Smooth muscle cell of the pulmonary artery (primary cell): ENCODE data around the gene ACOXL. TPM values are rescaled to one million over a fixed set of nuclear protein-coding genes. Genes with fewer than 3 reads are reported as not detected.

Experiments
- total RNA-seq: library from RNA; depleted of rRNA; stranded (reverse); fragments of >200 nt; gene quantifications from 2 replicates; pipeline ENCODE4 v1.2.3, GENCODE V29; 2014

The ACOXL gene
- total RNA-seq: not detected in 2 replicates

DNA sequence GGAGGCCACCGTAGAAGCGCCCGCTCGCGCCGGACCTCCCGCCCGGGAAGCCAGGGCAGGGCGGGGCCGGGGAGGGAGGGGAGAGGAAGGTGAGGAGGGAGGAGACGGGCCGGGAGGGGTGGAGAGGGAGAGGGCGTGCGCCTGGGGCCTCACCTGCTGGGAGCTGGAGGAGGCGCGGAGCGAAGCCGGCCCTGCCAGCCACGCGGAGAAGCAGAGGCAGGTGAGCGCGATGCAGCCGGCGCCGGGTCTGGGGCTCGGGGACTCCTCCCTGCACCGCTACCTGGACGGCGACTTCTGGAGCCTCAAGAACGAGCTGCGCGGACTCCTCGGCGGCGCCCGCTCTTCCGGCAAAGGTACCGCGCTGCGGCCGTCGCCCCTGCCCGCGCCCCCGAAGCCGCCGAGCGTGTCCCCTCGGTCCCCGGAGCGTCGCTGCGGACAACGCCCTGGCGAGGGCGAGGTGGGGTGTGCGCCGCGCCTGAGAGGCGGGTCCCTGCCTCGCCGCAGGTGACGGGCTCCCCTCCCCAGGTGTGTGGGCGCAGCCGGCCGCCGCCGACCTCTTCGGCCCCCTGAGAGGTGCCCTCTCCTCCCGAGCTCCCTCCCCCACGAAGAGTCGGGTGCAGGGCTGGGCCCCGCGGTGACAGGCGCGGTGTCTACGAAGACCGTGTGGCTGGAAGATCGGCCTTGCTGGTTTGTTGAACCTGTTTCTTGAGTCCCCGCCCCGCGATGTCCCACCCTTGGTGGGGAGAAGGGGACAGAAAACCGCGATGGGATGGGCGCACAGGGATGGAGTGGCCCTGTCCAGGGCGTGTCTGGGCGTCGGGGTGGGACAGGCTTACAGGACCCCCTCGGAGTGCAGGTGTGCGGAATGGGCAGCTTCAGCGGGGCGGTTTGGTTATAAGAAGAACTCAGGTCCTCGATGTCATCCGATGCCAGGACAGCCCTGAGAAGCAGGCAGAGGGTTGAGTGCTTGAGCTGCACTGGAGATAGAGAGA, at the start of gene ACOXL:
Gene ACOXL (plus strand): TSS at position 152 of the 992 bp plus-strand sequence. CDS start 35,817 bp downstream, outside the sequence.

DNA sequence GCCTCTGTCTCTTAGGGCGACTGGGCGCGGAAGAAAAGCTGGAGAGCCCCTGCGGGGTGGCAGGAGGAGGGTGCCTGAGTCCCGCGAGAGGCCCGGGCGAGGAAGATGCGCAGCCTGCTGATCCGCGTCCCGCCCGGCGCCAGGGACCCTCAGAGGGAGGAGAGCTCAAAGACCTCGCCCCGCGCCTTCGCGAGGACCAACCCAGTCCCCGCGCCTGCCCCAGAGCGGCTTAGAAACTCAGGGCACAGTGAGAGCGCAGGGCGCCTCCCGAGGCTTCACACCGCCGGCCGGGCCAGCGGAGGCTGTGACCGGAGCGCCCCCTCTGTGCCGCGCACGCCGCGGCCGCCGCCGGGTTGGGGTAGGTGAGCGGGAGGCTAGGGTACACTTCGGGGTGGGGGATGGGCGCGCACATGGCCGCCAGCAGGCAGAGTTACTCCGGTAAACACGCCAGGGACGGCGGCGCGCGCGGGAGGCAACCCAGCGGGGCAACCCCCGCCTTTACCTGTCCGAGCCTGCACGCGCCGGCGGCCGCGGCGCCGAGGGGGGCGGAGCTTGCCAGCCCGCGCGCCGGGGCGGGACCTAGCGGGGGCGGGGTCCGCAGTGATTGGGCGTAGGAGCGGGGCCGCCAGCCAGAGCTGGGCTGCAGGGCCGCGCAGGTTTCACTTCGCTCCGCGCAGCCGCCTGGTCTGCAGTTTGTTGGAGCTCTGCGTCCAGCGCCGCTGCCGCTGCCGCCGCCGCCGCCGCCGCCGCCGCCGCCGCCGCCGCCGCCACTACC, 388.1 kb downstream of the ACOXL start, which contains the start of gene BCL2L11:
Gene BCL2L11 (plus strand): TSS at position 662 of the 775 bp plus-strand sequence. CDS start 2,832 bp downstream, outside the sequence.

Other genes with a start within 250 kb of the ACOXL start
- 24.3 and 25.7 TPM in 2 replicates for gene RGPD6, start 155.4 kb upstream of the ACOXL start, total RNA-seq
- gene BUB1, start 54.5 kb upstream of the ACOXL start, total RNA-seq: 5.1 and 27.0 TPM in 2 replicates